Heart left ventricle (tissue), 16 donors: Measurements from ENCODE around the gene CBR1. TPM values are rescaled to one million over a fixed set of nuclear protein-coding genes. Genes with fewer than 3 reads are reported as not detected.
A peak's percentile ranks its signal among the peaks of the same experiment; 100 is the strongest.

Experiments
- ATAC-seq, 4 donors: fragments of 200-7000 bp; cut with Tn5 transposase; one replicate each; pipeline ENCODE4 v1.9.1; 2020 to 2022; ENCODE audit warnings: moderate library complexity in 4 of 4, mild to moderate bottlenecking in 3 of 4, moderate number of reproducible peaks in 1 of 4
- DNase-seq, 5 donors: peaks; one replicate each; pipeline ENCODE4 v3.0.0-alpha.2; 2020
- H3K27ac ChIP-seq, 12 donors: fragments of 200-600 bp; sonication (generic) in 4 of 12; one replicate each; pipeline versions ENCODE4 v1.5.0 to v1.8.0; 2016 to 2022; ENCODE audit warnings: mild to moderate bottlenecking in 2 of 12
- H3K27me3 ChIP-seq, 9 donors: fragments of 200-600 bp; sonication (generic) in 2 of 9; one replicate each; pipeline versions ENCODE4 v1.5.1 to v1.8.0; 2016 to 2022; ENCODE audit warnings: mild to moderate bottlenecking in 3 of 9
- H3K36me3 ChIP-seq, 9 donors: fragments of 200-600 bp; sonication (generic) in 2 of 9; one replicate each; pipeline versions ENCODE4 v1.5.0 to v1.8.0; 2018 to 2022; ENCODE audit warnings: mild to moderate bottlenecking in 2 of 9
- H3K4me1 ChIP-seq, 12 donors: fragments of 200-600 bp; sonication (generic) in 4 of 12; one replicate each; pipeline versions ENCODE4 v1.5.0 to v1.8.0; 2016 to 2022; ENCODE audit warnings: mild to moderate bottlenecking in 3 of 12
- H3K4me3 ChIP-seq, 12 donors: fragments of 200-600 bp; sonication (generic) in 4 of 12; one replicate each; pipeline versions ENCODE4 v1.5.0 to v1.8.0; 2017 to 2022; ENCODE audit warnings: mild to moderate bottlenecking in 9 of 12, moderate library complexity in 4 of 12
- H3K9me3 ChIP-seq, 12 donors: fragments of 200-600 bp; sonication (generic) in 4 of 12; one replicate each; pipeline versions ENCODE4 v1.5.0 to v1.8.0; 2016 to 2022; ENCODE audit warnings: mild to moderate bottlenecking in 1 of 12
- CTCF ChIP-seq, 12 donors: fragments of 200-600 bp; sonication (generic) in 4 of 12; IDR thresholded peaks; one replicate each; pipeline versions ENCODE4 v1.5.0 to v1.8.0; 2018 to 2022; ENCODE audit warnings: antibody characterized with exemption in 12 of 12, mild to moderate bottlenecking in 5 of 12
- POLR2A ChIP-seq, 2 donors: fragments of 450-650 bp; IDR thresholded peaks; one replicate each; pipeline ENCODE4 v1.6.1; 2017; ENCODE audit warnings: antibody characterized with exemption in 2 of 2, mild to moderate bottlenecking in 2 of 2, moderate library complexity in 2 of 2
- WGBS, 4 donors: extraction: QIAGEN DNeasy Blood & Tissue Kit in 2 of 4; methylation state at CpG; one replicate each; pipeline versions ENCODE4 v1.1.5 to v1.1.7; 2013 to 2018; 5-methylcytosine and 5-hydroxymethylcytosine counted together
- intact Hi-C, 10 donors: fragments of 100-400 bp; cut with DNase I; formaldehyde crosslinking; loops; one replicate each; pipeline versions ENCODE4 v1.11.1 to v1.14.2; 2022
- polyA plus RNA-seq, 2 donors: library from polyadenylated mRNA; stranded (reverse); fragments of 200-250 nt; gene quantifications; one replicate each; pipeline ENCODE4 v1.2.3, GENCODE V29; 2013
- total RNA-seq, 9 donors: library from RNA; depleted of rRNA in 2 of 9; stranded (reverse); fragments of >200 nt in 2 of 9; fragmentation: NEBNext Ultra II Directional in 3 of 9; extraction: Animal tissue kit (Norgen Biotek cat#: 25700) in 3 of 9; gene quantifications; one replicate each; pipeline versions ENCODE4 v1.1.0 to v1.2.4, GENCODE V29; 2016 to 2023
- donor health status: ischemic (EF 13 %, LVEDD 7.1; RV severe dilation, severe dysfunction).
- donor health status: healthy with polysubstance abuse.
- donor health status: DM: no; HTN: yes; CAD: no.
- donor health status: DM: no; HTN: no; CAD: no.
- donor health status: ischemic (EF 25% LVEDD 6.9; RV normal size, moderate dysfunction).
- donor health status: ischemic (EF 25% LVEDD 5.7; RV mildly dilated, moderate dysfunction).
- donor health status: healthy.
- donor health status: DM: yes; HTN: yes; CAD: no.
- donor health status: ischemic (EF 35%, LVEDD 5.7; RV mildly dilated, moderate dysfunction).
- donor health status: nonischemic (EF 11% LVEDD 7.7; RV severe dilation, severe dysfunction).
- donor health status: DM: yes; HTN: yes; CAD: no.
- donor health status: PGD.
- donor health status: ischemic (EF 29% LVEDD 5.4; RV normal size, mild dysfunction).
- donor health status: nonischemic (EF 23%, LVEDD 6.1; RV moderate dilation, normal function).

The CBR1 gene
- total and polyA plus RNA-seq, 11 donors: 11.0 to 69.2 (median 23.7) TPM

- H3K27ac ChIP-seq: no peak overlapping the region
- H3K4me3 ChIP-seq: no peak overlapping the region
- H3K4me1 ChIP-seq: peaks cover 0 to 6% (median 1%) of the 10 kb centered on the region in 12 donors
- WGBS, 4 donors: 76 to 81% (median 80%) methylated on average over 6 of the region's 6 CpGs
- intact Hi-C loops: loop anchor here in 2 of 10 donors (5.0 to 10.0 kb wide), 2 partner anchors 39 to 46 kb away; partner anchors contain the start of gene SETD4 (in 1 of the 2)
- DNase-seq (no peak), ATAC-seq (no peak)
- no peaks in the 10 kb centered on the region for H3K9me3 ChIP-seq
- H3K27me3 ChIP-seq: peaks cover 0 to 57% (median 8%) of the 10 kb centered on the region in 9 donors
- no peak for TF ChIP-seq CTCF (IDR thresholded peaks at IDR 0.05)
- no peak for TF ChIP-seq POLR2A (IDR thresholded peaks at IDR 0.05)
- no peaks in the 10 kb centered on the region for H3K36me3 ChIP-seq
Measured at GRCh38 chr21:36100971-36101641, 31.3 kb downstream of the CBR1 start.

DNA sequence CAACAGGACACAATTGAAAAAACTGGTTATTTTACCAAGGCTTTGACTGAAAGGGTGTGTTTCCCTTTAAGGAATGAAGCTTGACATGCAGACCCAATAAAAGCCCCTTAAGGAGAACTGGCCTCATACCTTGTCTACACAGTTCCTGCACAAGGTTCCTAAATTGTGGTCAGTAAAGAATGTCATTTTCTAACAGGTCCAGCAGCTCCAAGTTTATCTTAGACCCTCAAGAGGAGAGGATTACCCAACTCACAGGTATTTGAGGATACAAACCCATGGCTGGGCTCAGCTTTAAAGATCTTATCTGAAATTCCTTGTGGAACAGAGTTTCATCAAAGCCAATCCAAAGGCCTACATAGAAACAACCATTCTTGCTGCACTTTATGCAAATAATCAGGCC lies 33.6 kb downstream of the CBR1 start:
- Histone ChIP-seq H3K9me3 (no peaks in the 10 kb centered on the region), H3K4me3 (no peak overlapping the region), H3K36me3 (no peaks in the 10 kb centered on the region), H3K4me1 (peaks cover 0 to 6% (median 1%) of the 10 kb centered on the region in 12 donors), H3K27me3 (peaks cover 0 to 57% (median 8%) of the 10 kb centered on the region in 9 donors), H3K27ac (no peak overlapping the region)
- intact Hi-C loops: loop anchor here in 2 of 10 donors (5.0 to 10.0 kb wide), 2 partner anchors 41 to 49 kb away; partner anchors contain the start of gene SETD4 (in 1 of the 2)
- ATAC-seq (no peak), DNase-seq (no peak)
- TF ChIP-seq POLR2A (IDR thresholded peaks at IDR 0.05): no peak

GRCh38 chr21:36104317-36105300 lies 34.8 kb downstream of the CBR1 start:
- Histone ChIP-seq H3K36me3 (no peaks in the 10 kb centered on the region), H3K4me1 (peaks cover 0 to 6% (median 1%) of the 10 kb centered on the region in 12 donors), H3K27ac (no peak overlapping the region), H3K9me3 (no peaks in the 10 kb centered on the region), H3K27me3 (peaks cover 0 to 50% (median 7%) of the 10 kb centered on the region in 9 donors), H3K4me3 (peak overlapping the region in 5 of 12 donors; percentile 14 to 28 (median 23))
- WGBS, 4 donors: 20 to 38% (median 31%) methylated on average over 29 of the region's 29 CpGs
- DNase-seq: peak in 4 of 5 donors; percentile 33 to 73 (median 58)
- intact Hi-C loops: loop anchor here in 2 of 10 donors (5.0 to 10.0 kb wide), 2 partner anchors 42 to 50 kb away; partner anchors contain the start of gene SETD4 (in 1 of the 2)
- TF ChIP-seq POLR2A (IDR thresholded peaks at IDR 0.05) (no peak), CTCF (IDR thresholded peaks at IDR 0.05) (peak; percentile 40 to 65 (median 54))
- peak in 2 of 4 donors; percentile 48 to 68 for ATAC-seq

DNA sequence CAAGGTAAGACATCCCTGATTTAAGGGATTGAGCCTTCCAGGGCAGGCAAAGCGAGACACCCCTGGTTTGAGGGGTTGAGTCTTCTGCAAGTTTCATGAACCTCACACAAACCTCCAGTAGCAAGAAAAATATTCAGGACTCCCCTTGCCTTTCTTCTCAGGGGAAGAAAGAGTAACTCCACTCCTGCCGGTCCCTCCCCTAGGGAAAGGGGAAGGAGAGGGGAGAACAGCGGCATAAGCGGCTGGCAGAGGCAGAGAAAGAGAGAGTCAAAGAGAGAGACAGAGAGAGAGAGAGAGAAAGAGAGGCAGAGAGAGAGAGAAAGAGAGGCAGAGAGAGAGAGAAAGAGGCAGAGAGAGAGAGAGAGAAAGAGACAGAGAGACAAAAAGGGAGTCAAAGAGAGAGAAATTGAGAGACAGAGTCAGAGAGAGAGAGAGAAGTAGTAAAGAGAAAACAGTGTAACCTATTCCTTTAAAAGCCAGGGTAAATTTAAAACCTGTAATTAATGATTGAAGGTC lies 35.6 kb downstream of the CBR1 start:
- no peak overlapping the region for H3K4me3 ChIP-seq
- WGBS, 4 donors: 64 to 73% (median 68%) methylated on average over 4 of the region's 4 CpGs
- intact Hi-C loops: loop anchor here in 1 of 10 donors (10.0 kb wide), 1 partner anchor 51 kb away; no protein-coding TSS in a partner anchor
- H3K4me1 ChIP-seq: peaks cover 0 to 6% (median 1%) of the 10 kb centered on the region in 12 donors
- ATAC-seq (no peak), DNase-seq (no peak)
- peaks cover 0 to 43% (median 7%) of the 10 kb centered on the region in 9 donors for H3K27me3 ChIP-seq
- no peaks in the 10 kb centered on the region for H3K9me3 ChIP-seq
- no peak overlapping the region for H3K27ac ChIP-seq
- H3K36me3 ChIP-seq: no peaks in the 10 kb centered on the region
- TF ChIP-seq POLR2A (IDR thresholded peaks at IDR 0.05) (no peak), CTCF (IDR thresholded peaks at IDR 0.05) (no peak)
